ENCODE measurements around the gene SMOC2.
A peak's percentile ranks its signal among the peaks of the same experiment; 100 is the strongest.
"Not testable (repeated sequence)": the region's sequence is repeated elsewhere in the genome, so short reads cannot be mapped to it uniquely, and the experiment has no call there.

Gene SMOC2

GRCh38 chr6:168609026-168609685, 168.2 kb downstream of the SMOC2 start:
- no peak for DNase-seq

- DNase-seq = no peak
Observed at GRCh38 chr6:168609914-168610490, 169.0 kb downstream of the SMOC2 start.

GRCh38 chr6:168610966-168611365, 170.0 kb downstream of the SMOC2 start:
- not testable (repeated sequence) for DNase-seq

- no peak for DNase-seq
Observed at GRCh38 chr6:168611691-168612090, 170.7 kb downstream of the SMOC2 start.

- no peak for DNase-seq
Observed at GRCh38 chr6:168612586-168612985, 171.6 kb downstream of the SMOC2 start.

- DNase-seq = no peak
Observed at GRCh38 chr6:168615837-168616236, 174.9 kb downstream of the SMOC2 start.

- peak in 1 of 2 experiments; percentile 11 for DNase-seq
Observed at GRCh38 chr6:168616816-168617765, 176.1 kb downstream of the SMOC2 start.

GRCh38 chr6:168618546-168619315, 177.7 kb downstream of the SMOC2 start:
- DNase-seq = no peak

GRCh38 chr6:168619560-168620314, 178.8 kb downstream of the SMOC2 start:
- no peak for DNase-seq

GRCh38 chr6:168620578-168620977, 179.6 kb downstream of the SMOC2 start:
- no peak for DNase-seq

- no peak for DNase-seq
Observed at GRCh38 chr6:168623736-168624135, 182.8 kb downstream of the SMOC2 start.

GRCh38 chr6:168624540-168624939, 183.6 kb downstream of the SMOC2 start:
- no peak for DNase-seq

GRCh38 chr6:168624948-168625347, 184.0 kb downstream of the SMOC2 start:
- no peak for DNase-seq

- no peak for DNase-seq
Observed at GRCh38 chr6:168625602-168626001, 184.6 kb downstream of the SMOC2 start.

- DNase-seq = no peak
Observed at GRCh38 chr6:168626046-168626602, 185.1 kb downstream of the SMOC2 start.

- DNase-seq = no peak
Observed at GRCh38 chr6:168627506-168628175, 186.7 kb downstream of the SMOC2 start.

- DNase-seq = no peak
Observed at GRCh38 chr6:168628176-168628553, 187.2 kb downstream of the SMOC2 start.

GRCh38 chr6:168628732-168629245, 187.8 kb downstream of the SMOC2 start:
- no peak for DNase-seq

- DNase-seq = no peak
Observed at GRCh38 chr6:168631564-168631963, 190.6 kb downstream of the SMOC2 start.

GRCh38 chr6:168632694-168633093, 191.7 kb downstream of the SMOC2 start:
- no peak for DNase-seq

Data from NCI-H187 (cell line).